ENCODE measurements around the gene PRKAR1B.

Gene PRKAR1B

GRCh38 chr7:628402-628763, 98.7 kb downstream of the PRKAR1B start (continued):
- TF ChIP-seq ZNF148 (tag by site-specific recombination; IDR thresholded peaks at IDR 0.05; ENCODE audit: borderline replicate concordance) (no peak), ZSCAN23 (tag by site-specific recombination; IDR thresholded peaks at IDR 0.05) (no peak), ZNF302 (tag by site-specific recombination; IDR thresholded peaks at IDR 0.05; ENCODE audit: low read depth) (no peak), ZNF391 (tag by site-specific recombination; IDR thresholded peaks at IDR 0.05; ENCODE audit: borderline replicate concordance, low read depth) (no peak)
- TF ChIP-seq, protein P1, sequence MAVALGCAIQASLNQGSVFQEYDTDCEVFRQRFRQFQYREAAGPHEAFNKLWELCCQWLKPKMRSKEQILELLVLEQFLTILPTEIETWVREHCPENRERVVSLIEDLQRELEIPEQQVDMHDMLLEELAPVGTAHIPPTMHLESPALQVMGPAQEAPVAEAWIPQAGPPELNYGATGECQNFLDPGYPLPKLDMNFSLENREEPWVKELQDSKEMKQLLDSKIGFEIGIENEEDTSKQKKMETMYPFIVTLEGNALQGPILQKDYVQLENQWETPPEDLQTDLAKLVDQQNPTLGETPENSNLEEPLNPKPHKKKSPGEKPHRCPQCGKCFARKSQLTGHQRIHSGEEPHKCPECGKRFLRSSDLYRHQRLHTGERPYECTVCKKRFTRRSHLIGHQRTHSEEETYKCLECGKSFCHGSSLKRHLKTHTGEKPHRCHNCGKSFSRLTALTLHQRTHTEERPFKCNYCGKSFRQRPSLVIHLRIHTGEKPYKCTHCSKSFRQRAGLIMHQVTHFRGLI (tag by site-specific recombination; IDR thresholded peaks at IDR 0.05) = no peak

- POLR2A ChIA-PET = no interaction called here
- no peaks in the 10 kb centered on the region; the same call in 1 of the 2 replicates for H3K9me3 ChIP-seq (ENCODE audit: control insufficient read depth, insufficient read depth, low read depth, low read length)
- TF ChIP-seq GLI2 (tag by site-specific recombination; IDR thresholded peaks at IDR 0.05; ENCODE audit: borderline replicate concordance, low read depth) = no peak
- no peak for TF ChIP-seq ZNF175 (tag by site-specific recombination; IDR thresholded peaks at IDR 0.05)
- TF ChIP-seq BCL11B (tag by site-specific recombination; IDR thresholded peaks at IDR 0.05; ENCODE audit: low read depth) = no peak
- no peak for TF ChIP-seq ZNF76 (tag by site-specific recombination; IDR thresholded peaks at IDR 0.05; ENCODE audit: borderline replicate concordance, low read depth)
- no peak for TF ChIP-seq ZNF629 (tag by site-specific recombination; IDR thresholded peaks at IDR 0.05)
- no peak for TF ChIP-seq ZNF184 (tag by site-specific recombination; IDR thresholded peaks at IDR 0.05)
- TF ChIP-seq PRDM1 (tag by site-specific recombination; IDR thresholded peaks at IDR 0.05) = no peak
- no peak for TF ChIP-seq ZNF549 (tag by site-specific recombination; IDR thresholded peaks at IDR 0.05)
- no peak for TF ChIP-seq ZNF544 (tag by site-specific recombination; IDR thresholded peaks at IDR 0.05)
- TF ChIP-seq ZNF24 (tag by site-specific recombination; IDR thresholded peaks at IDR 0.05) = no peak
- TF ChIP-seq ZNF426 (tag by site-specific recombination; IDR thresholded peaks at IDR 0.05) = no peak
- TF ChIP-seq REPIN1 (tag by site-specific recombination; IDR thresholded peaks at IDR 0.05; ENCODE audit: low read depth) = no peak
- TF ChIP-seq KLF10 (tag by site-specific recombination; IDR thresholded peaks at IDR 0.05) = no peak
- TF ChIP-seq, protein P2, sequence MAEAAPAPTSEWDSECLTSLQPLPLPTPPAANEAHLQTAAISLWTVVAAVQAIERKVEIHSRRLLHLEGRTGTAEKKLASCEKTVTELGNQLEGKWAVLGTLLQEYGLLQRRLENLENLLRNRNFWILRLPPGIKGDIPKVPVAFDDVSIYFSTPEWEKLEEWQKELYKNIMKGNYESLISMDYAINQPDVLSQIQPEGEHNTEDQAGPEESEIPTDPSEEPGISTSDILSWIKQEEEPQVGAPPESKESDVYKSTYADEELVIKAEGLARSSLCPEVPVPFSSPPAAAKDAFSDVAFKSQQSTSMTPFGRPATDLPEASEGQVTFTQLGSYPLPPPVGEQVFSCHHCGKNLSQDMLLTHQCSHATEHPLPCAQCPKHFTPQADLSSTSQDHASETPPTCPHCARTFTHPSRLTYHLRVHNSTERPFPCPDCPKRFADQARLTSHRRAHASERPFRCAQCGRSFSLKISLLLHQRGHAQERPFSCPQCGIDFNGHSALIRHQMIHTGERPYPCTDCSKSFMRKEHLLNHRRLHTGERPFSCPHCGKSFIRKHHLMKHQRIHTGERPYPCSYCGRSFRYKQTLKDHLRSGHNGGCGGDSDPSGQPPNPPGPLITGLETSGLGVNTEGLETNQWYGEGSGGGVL (tag by site-specific recombination; IDR thresholded peaks at IDR 0.05) = no peak
- no peak for TF ChIP-seq ZFP37 (tag by site-specific recombination; IDR thresholded peaks at IDR 0.05)
- no peak for TF ChIP-seq KLF1 (tag by site-specific recombination; IDR thresholded peaks at IDR 0.05)
- TF ChIP-seq HOXA7 (CRISPR knock-in tag; IDR thresholded peaks at IDR 0.05; ENCODE audit: borderline replicate concordance) = no peak
- TF ChIP-seq ZNF585B (tag by site-specific recombination; IDR thresholded peaks at IDR 0.05) = no peak
- no peak overlapping the region for H3K4me3 ChIP-seq (ENCODE audit: low read depth, low read length)
- H3K27ac ChIP-seq (ENCODE audit: extremely low read depth, low read depth, low read length) = no peak overlapping the region
- H3K4me1 ChIP-seq (ENCODE audit: control insufficient read depth, insufficient read depth, low read length) = no peaks in the 10 kb centered on the region
- no peaks in the 10 kb centered on the region for H3K36me3 ChIP-seq (ENCODE audit: control insufficient read depth in 2 of 2, insufficient read depth in 1 of 2, low read length in 2 of 2)
- CTCF ChIA-PET = no interaction called here
These were observed 99.2 kb downstream of the PRKAR1B start for GRCh38 chr7:627661-628401.
